Liver (tissue), 9 donors: ENCODE data around the gene DAB1. TPM values are rescaled to one million over a fixed set of nuclear protein-coding genes. Genes with fewer than 3 reads are reported as not detected.
A peak's percentile ranks its signal among the peaks of the same experiment; 100 is the strongest.

Experiments
- DNase-seq: peaks from one replicate; pipeline ENCODE4 v3.0.0-alpha.2; 2017; ENCODE audit warnings: low spot score
- H3K27ac ChIP-seq, 2 donors: one replicate each; pipeline ENCODE4 v1.7.0; 2013; ENCODE audit warnings: inconsistent platforms in 2 of 2, low read length in 2 of 2, control low read depth in 1 of 2, low read depth in 1 of 2, mild to moderate bottlenecking in 1 of 2
- H3K27me3 ChIP-seq, 4 donors: one replicate each; pipeline versions ENCODE4 v1.6.1 to v1.7.0; 2013; ENCODE audit warnings: low read length in 3 of 4, inconsistent platforms in 1 of 4, mild to moderate bottlenecking in 1 of 4, moderate library complexity in 1 of 4; ENCODE audit not compliant: control insufficient read depth in 4 of 4, insufficient read depth in 4 of 4
- H3K36me3 ChIP-seq, 4 donors: one replicate each; pipeline versions ENCODE4 v1.6.1 to v1.7.0; 2013; ENCODE audit warnings: low read length in 3 of 4, mild to moderate bottlenecking in 3 of 4, low read depth in 1 of 4, moderate library complexity in 1 of 4; ENCODE audit not compliant: control insufficient read depth in 4 of 4, insufficient read depth in 3 of 4
- H3K4me1 ChIP-seq, 4 donors: one replicate each; pipeline versions ENCODE4 v1.6.1 to v1.7.0; 2013; ENCODE audit warnings: low read length in 3 of 4, mild to moderate bottlenecking in 3 of 4, moderate library complexity in 1 of 4; ENCODE audit not compliant: control insufficient read depth in 4 of 4, insufficient read depth in 4 of 4
- H3K4me3 ChIP-seq, 3 donors: one replicate each; pipeline versions ENCODE4 v1.6.1 to v1.7.0; 2013; ENCODE audit warnings: low read length in 3 of 3, control low read depth in 1 of 3, low read depth in 1 of 3, mild to moderate bottlenecking in 1 of 3
- H3K9ac ChIP-seq, 2 donors: one replicate each; pipeline ENCODE4 v1.7.0; 2013; ENCODE audit warnings: low read length in 2 of 2, mild to moderate bottlenecking in 2 of 2, moderate library complexity in 2 of 2, control low read depth in 1 of 2, low read depth in 1 of 2
- H3K9me3 ChIP-seq, 4 donors: one replicate each; pipeline versions ENCODE4 v1.6.1 to v1.7.0; 2013; ENCODE audit warnings: low read length in 3 of 4; ENCODE audit not compliant: control insufficient read depth in 4 of 4
- CTCF ChIP-seq: fragments of 150-350 bp; IDR thresholded peaks from 2 replicates; pipeline ENCODE4 v1.5.1; 2017; ENCODE audit warnings: improper control_type of control experiment, low read depth, low read length; ENCODE audit not compliant: missing input control
- EGR1 ChIP-seq, 2 donors: IDR thresholded peaks; 2 replicates each; pipeline ENCODE4 v1.6.1; 2016 to 2018; ENCODE audit warnings: antibody characterized with exemption in 2 of 2, low read depth in 2 of 2
- FOXA1 ChIP-seq: IDR thresholded peaks from 2 replicates; pipeline ENCODE4 v1.6.1; 2016; ENCODE audit warnings: antibody characterized with exemption
- FOXA2 ChIP-seq: IDR thresholded peaks from 2 replicates; pipeline ENCODE4 v1.6.1; 2016; ENCODE audit warnings: antibody characterized with exemption
- GABPA ChIP-seq, 2 donors: IDR thresholded peaks in 1 of 2; conservative IDR thresholded peaks in 1 of 2; 2 replicates each; pipeline ENCODE4 v1.6.1; 2016; ENCODE audit warnings: antibody characterized with exemption in 2 of 2, mild to moderate bottlenecking in 1 of 2, moderate library complexity in 1 of 2
- HNF4A ChIP-seq, 2 donors: conservative IDR thresholded peaks; 2 replicates each; pipeline ENCODE4 v1.6.1; 2016; ENCODE audit warnings: antibody characterized with exemption in 2 of 2, mild to moderate bottlenecking in 2 of 2
- HNF4G ChIP-seq: IDR thresholded peaks from 2 replicates; pipeline ENCODE4 v1.6.1; 2016; ENCODE audit warnings: antibody characterized with exemption
- JUND ChIP-seq, 2 donors: IDR thresholded peaks; 2 replicates each; pipeline ENCODE4 v1.6.1; 2016; ENCODE audit warnings: antibody characterized with exemption in 2 of 2
- NR2F2 ChIP-seq: IDR thresholded peaks from 2 replicates; pipeline ENCODE4 v1.6.1; 2016; ENCODE audit warnings: antibody characterized with exemption
- RAD21 ChIP-seq, 2 donors: IDR thresholded peaks; 2 replicates each; pipeline ENCODE4 v1.6.1; 2016; ENCODE audit warnings: antibody characterized with exemption in 2 of 2, mild to moderate bottlenecking in 2 of 2
- REST ChIP-seq: IDR thresholded peaks from 2 replicates; pipeline ENCODE4 v1.6.1; 2016; ENCODE audit warnings: antibody characterized with exemption, mild to moderate bottlenecking
- RXRA ChIP-seq, 2 donors: IDR thresholded peaks; 2 replicates each; pipeline ENCODE4 v1.6.1; 2017 to 2018; ENCODE audit warnings: antibody characterized with exemption in 2 of 2, mild to moderate bottlenecking in 1 of 2
- SP1 ChIP-seq: IDR thresholded peaks from 2 replicates; pipeline ENCODE4 v1.6.1; 2018; ENCODE audit warnings: antibody characterized with exemption, mild to moderate bottlenecking
- TAF1 ChIP-seq: conservative IDR thresholded peaks from 2 replicates; pipeline ENCODE4 v1.6.1; 2016; ENCODE audit warnings: antibody characterized with exemption, mild to moderate bottlenecking
- YY1 ChIP-seq: IDR thresholded peaks from 2 replicates; pipeline ENCODE4 v1.6.1; 2016; ENCODE audit warnings: antibody characterized with exemption, mild to moderate bottlenecking
- ZBTB33 ChIP-seq: IDR thresholded peaks from 2 replicates; pipeline ENCODE4 v1.6.1; 2016; ENCODE audit warnings: antibody characterized with exemption
- WGBS: extraction: QIAGEN DNeasy Blood & Tissue Kit; methylation state at CpG from one replicate; pipeline ENCODE4 v1.1.7; 2013; 5-methylcytosine and 5-hydroxymethylcytosine counted together
- polyA plus RNA-seq, 2 donors: library from polyadenylated mRNA; stranded (reverse) in 1 of 2; unstranded in 1 of 2; fragments of 200-250 nt in 1 of 2; fragments of >200 nt in 1 of 2; fragmentation: Nextera tagmentation in 1 of 2; extraction: Ambion mirVana in 1 of 2; gene quantifications; one replicate each; pipeline versions ENCODE4 v1.2.1 to v1.2.3, GENCODE V29; 2013 to 2015
- total RNA-seq, 2 donors: library from RNA; depleted of rRNA; stranded (reverse); fragments of >200 nt; gene quantifications; one replicate each; pipeline ENCODE4 v1.2.3, GENCODE V29; 2014
- TF ChIP-seq, protein P1 (sequence below): IDR thresholded peaks from 2 replicates; pipeline ENCODE4 v1.6.1; 2016; ENCODE audit warnings: antibody characterized with exemption
- TF ChIP-seq, protein P2 (sequence below): IDR thresholded peaks from 2 replicates; pipeline ENCODE4 v1.6.1; 2016; ENCODE audit warnings: antibody characterized with exemption
- donor health status: healthy.
- donor health status: healthy.
- donor health status: healthy.
- donor health status: healthy.
- donor health status: healthy.

The DAB1 gene
- total and polyA plus RNA-seq, 4 donors = 0.54 to 1.7 (median 1.2) TPM

GRCh38 chr1:56964349-56965017 lies 459.4 kb downstream of the DAB1 start:
- no peaks in the 10 kb centered on the region for H3K27me3 ChIP-seq
- TF ChIP-seq RXRA (IDR thresholded peaks at IDR 0.05) (no peak), HNF4G (no peak), EGR1 (IDR thresholded peaks at IDR 0.05; ENCODE audit: low read depth in 2 of 2) (peak; percentile 69 to 71), YY1 (peak; percentile 14), SP1 (no peak)
- peaks cover 3 to 55% (median 24%) of the 10 kb centered on the region in 4 donors for H3K4me1 ChIP-seq
- WGBS = 34% methylated on average over 9 of the region's 9 CpGs
- DNase-seq = no peak
- peak overlapping the region; percentile 91 to 93 for H3K27ac ChIP-seq
- H3K36me3 ChIP-seq = peaks cover 0 to 10% (median 3%) of the 10 kb centered on the region in 4 donors
- H3K4me3 ChIP-seq = peak overlapping the region; percentile 59 to 93 (median 90)
- H3K9ac ChIP-seq = peak overlapping the region; percentile 76 to 99
- no peaks in the 10 kb centered on the region for H3K9me3 ChIP-seq

DNA sequence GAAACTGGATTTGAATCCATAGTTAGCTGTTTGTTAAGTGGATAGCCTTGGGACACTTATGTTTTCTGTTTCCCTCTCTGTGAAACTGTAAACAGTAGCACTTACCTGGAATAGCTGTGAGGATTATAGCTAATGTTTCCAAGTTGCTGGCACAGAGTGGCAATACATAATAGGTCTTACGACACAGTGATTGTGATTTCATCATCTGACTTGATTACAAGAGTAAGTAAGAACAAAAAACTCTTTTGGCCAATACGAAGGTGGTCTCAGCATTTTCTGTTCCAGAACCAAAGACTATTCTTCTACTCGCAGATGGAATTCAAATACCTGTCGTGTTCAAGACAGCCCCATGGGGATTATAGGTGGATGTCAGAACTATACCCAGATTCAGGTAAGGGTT lies 460.2 kb downstream of the DAB1 start:
- H3K4me1 ChIP-seq = peaks cover 3 to 57% (median 30%) of the 10 kb centered on the region in 4 donors
- H3K4me3 ChIP-seq = peak overlapping the region; percentile 59 to 93 (median 90)
- H3K27me3 ChIP-seq = no peaks in the 10 kb centered on the region
- no peaks in the 10 kb centered on the region for H3K9me3 ChIP-seq
- TF ChIP-seq, protein P1, sequence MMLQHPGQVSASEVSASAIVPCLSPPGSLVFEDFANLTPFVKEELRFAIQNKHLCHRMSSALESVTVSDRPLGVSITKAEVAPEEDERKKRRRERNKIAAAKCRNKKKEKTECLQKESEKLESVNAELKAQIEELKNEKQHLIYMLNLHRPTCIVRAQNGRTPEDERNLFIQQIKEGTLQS = peak; percentile 83
- TF ChIP-seq EGR1 (IDR thresholded peaks at IDR 0.05; ENCODE audit: low read depth in 2 of 2) (no peak), REST (peak; percentile 62), ZBTB33 (peak; percentile 30), YY1 (no peak), NR2F2 (no peak), HNF4G (no peak), RAD21 (IDR thresholded peaks at IDR 0.05) (peak; percentile 35 to 50), FOXA1 (no peak), RXRA (IDR thresholded peaks at IDR 0.05) (peak; percentile 45 to 63), CTCF (no peak), SP1 (peak; percentile 53), JUND (IDR thresholded peaks at IDR 0.05) (peak in 1 of 2 donors; percentile 41), FOXA2 (no peak), HNF4A (conservative IDR thresholded peaks at IDR 0.05) (peak; percentile 3 to 63), GABPA (IDR thresholded peaks at IDR 0.05 in 1 of 2, conservative IDR thresholded peaks at IDR 0.05 in 1 of 2) (no peak), TAF1 (peak; percentile 73)
- TF ChIP-seq, protein P2, sequence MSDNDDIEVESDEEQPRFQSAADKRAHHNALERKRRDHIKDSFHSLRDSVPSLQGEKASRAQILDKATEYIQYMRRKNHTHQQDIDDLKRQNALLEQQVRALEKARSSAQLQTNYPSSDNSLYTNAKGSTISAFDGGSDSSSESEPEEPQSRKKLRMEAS = no peak
- H3K9ac ChIP-seq = peak overlapping the region; percentile 76 to 99
- DNase-seq = no peak
- peak overlapping the region; percentile 91 to 93 for H3K27ac ChIP-seq
- H3K36me3 ChIP-seq = peaks cover 0 to 18% (median 7%) of the 10 kb centered on the region in 4 donors
- 39% methylated on average over 4 of the region's 4 CpGs for WGBS
